Liver (tissue), 9 donors: Measurements from ENCODE around the gene SLC36A1. TPM values are rescaled to one million over a fixed set of nuclear protein-coding genes. Genes with fewer than 3 reads are reported as not detected.
"Not testable (repeated sequence)": the region's sequence is repeated elsewhere in the genome, so short reads cannot be mapped to it uniquely, and the experiment has no call there.

ENCODE experiments used
- DNase-seq: peaks from one replicate; pipeline ENCODE4 v3.0.0-alpha.2; 2017; ENCODE audit warnings: low spot score
- H3K27ac ChIP-seq, 2 donors: one replicate each; pipeline ENCODE4 v1.7.0; 2013; ENCODE audit warnings: inconsistent platforms in 2 of 2, low read length in 2 of 2, control low read depth in 1 of 2, low read depth in 1 of 2, mild to moderate bottlenecking in 1 of 2
- H3K27me3 ChIP-seq, 4 donors: one replicate each; pipeline versions ENCODE4 v1.6.1 to v1.7.0; 2013; ENCODE audit warnings: low read length in 3 of 4, inconsistent platforms in 1 of 4, mild to moderate bottlenecking in 1 of 4, moderate library complexity in 1 of 4; ENCODE audit not compliant: control insufficient read depth in 4 of 4, insufficient read depth in 4 of 4
- H3K36me3 ChIP-seq, 4 donors: one replicate each; pipeline versions ENCODE4 v1.6.1 to v1.7.0; 2013; ENCODE audit warnings: low read length in 3 of 4, mild to moderate bottlenecking in 3 of 4, low read depth in 1 of 4, moderate library complexity in 1 of 4; ENCODE audit not compliant: control insufficient read depth in 4 of 4, insufficient read depth in 3 of 4
- H3K4me1 ChIP-seq, 4 donors: one replicate each; pipeline versions ENCODE4 v1.6.1 to v1.7.0; 2013; ENCODE audit warnings: low read length in 3 of 4, mild to moderate bottlenecking in 3 of 4, moderate library complexity in 1 of 4; ENCODE audit not compliant: control insufficient read depth in 4 of 4, insufficient read depth in 4 of 4
- H3K4me3 ChIP-seq, 3 donors: one replicate each; pipeline versions ENCODE4 v1.6.1 to v1.7.0; 2013; ENCODE audit warnings: low read length in 3 of 3, control low read depth in 1 of 3, low read depth in 1 of 3, mild to moderate bottlenecking in 1 of 3
- H3K9ac ChIP-seq, 2 donors: one replicate each; pipeline ENCODE4 v1.7.0; 2013; ENCODE audit warnings: low read length in 2 of 2, mild to moderate bottlenecking in 2 of 2, moderate library complexity in 2 of 2, control low read depth in 1 of 2, low read depth in 1 of 2
- H3K9me3 ChIP-seq, 4 donors: one replicate each; pipeline versions ENCODE4 v1.6.1 to v1.7.0; 2013; ENCODE audit warnings: low read length in 3 of 4; ENCODE audit not compliant: control insufficient read depth in 4 of 4
- FOXA2 ChIP-seq: IDR thresholded peaks from 2 replicates; pipeline ENCODE4 v1.6.1; 2016; ENCODE audit warnings: antibody characterized with exemption
- GABPA ChIP-seq, 2 donors: IDR thresholded peaks in 1 of 2; conservative IDR thresholded peaks in 1 of 2; 2 replicates each; pipeline ENCODE4 v1.6.1; 2016; ENCODE audit warnings: antibody characterized with exemption in 2 of 2, mild to moderate bottlenecking in 1 of 2, moderate library complexity in 1 of 2
- HNF4A ChIP-seq, 2 donors: conservative IDR thresholded peaks; 2 replicates each; pipeline ENCODE4 v1.6.1; 2016; ENCODE audit warnings: antibody characterized with exemption in 2 of 2, mild to moderate bottlenecking in 2 of 2
- HNF4G ChIP-seq: IDR thresholded peaks from 2 replicates; pipeline ENCODE4 v1.6.1; 2016; ENCODE audit warnings: antibody characterized with exemption
- JUND ChIP-seq, 2 donors: IDR thresholded peaks; 2 replicates each; pipeline ENCODE4 v1.6.1; 2016; ENCODE audit warnings: antibody characterized with exemption in 2 of 2
- RAD21 ChIP-seq, 2 donors: IDR thresholded peaks; 2 replicates each; pipeline ENCODE4 v1.6.1; 2016; ENCODE audit warnings: antibody characterized with exemption in 2 of 2, mild to moderate bottlenecking in 2 of 2
- RXRA ChIP-seq, 2 donors: IDR thresholded peaks; 2 replicates each; pipeline ENCODE4 v1.6.1; 2017 to 2018; ENCODE audit warnings: antibody characterized with exemption in 2 of 2, mild to moderate bottlenecking in 1 of 2
- WGBS: extraction: QIAGEN DNeasy Blood & Tissue Kit; methylation state at CpG from one replicate; pipeline ENCODE4 v1.1.7; 2013; 5-methylcytosine and 5-hydroxymethylcytosine counted together
- polyA plus RNA-seq, 2 donors: library from polyadenylated mRNA; stranded (reverse) in 1 of 2; unstranded in 1 of 2; fragments of 200-250 nt in 1 of 2; fragments of >200 nt in 1 of 2; fragmentation: Nextera tagmentation in 1 of 2; extraction: Ambion mirVana in 1 of 2; gene quantifications; one replicate each; pipeline versions ENCODE4 v1.2.1 to v1.2.3, GENCODE V29; 2013 to 2015
- total RNA-seq, 2 donors: library from RNA; depleted of rRNA; stranded (reverse); fragments of >200 nt; gene quantifications; one replicate each; pipeline ENCODE4 v1.2.3, GENCODE V29; 2014
- TF ChIP-seq, protein P1 (sequence below): IDR thresholded peaks from 2 replicates; pipeline ENCODE4 v1.6.1; 2016; ENCODE audit warnings: antibody characterized with exemption, mild to moderate bottlenecking
- TF ChIP-seq, protein P2 (sequence below): IDR thresholded peaks from 2 replicates; pipeline ENCODE4 v1.6.1; 2016; ENCODE audit warnings: antibody characterized with exemption
- donor health status: healthy.
- donor health status: healthy.
- donor health status: healthy.
- donor health status: healthy.
- donor health status: healthy.

Gene SLC36A1
- total and polyA plus RNA-seq, 4 donors = 1.6 to 18.8 (median 3.4) TPM

DNA sequence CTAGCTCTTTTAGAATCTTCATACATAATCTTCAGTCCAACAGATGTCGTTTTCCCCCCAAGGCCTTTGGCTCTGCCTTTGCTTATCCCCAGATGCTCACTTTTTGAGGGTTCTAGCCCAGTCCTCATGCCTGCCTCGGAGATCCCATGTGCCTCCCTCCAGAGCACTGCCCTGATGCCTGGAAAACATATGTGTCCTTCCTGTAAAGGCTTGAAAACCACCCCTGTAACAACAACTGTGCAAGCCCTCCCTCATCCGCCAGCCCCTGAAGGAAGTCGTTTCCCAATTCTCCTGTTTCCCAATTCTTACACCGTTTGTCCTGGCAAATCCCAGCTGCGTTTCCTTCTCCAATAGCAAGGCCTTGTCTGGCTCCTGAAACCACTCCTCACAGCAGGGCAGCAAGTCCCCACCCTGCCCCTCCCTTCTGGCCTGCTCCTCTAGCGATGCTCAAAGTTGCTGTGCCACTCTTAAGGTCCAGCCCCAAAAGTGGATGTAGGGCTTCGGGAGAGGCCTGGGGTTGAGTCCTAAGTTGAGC is 52.2 kb downstream of the SLC36A1 start:
- no peaks in the 10 kb centered on the region for H3K9me3 ChIP-seq
- no peak overlapping the region for H3K27ac ChIP-seq
- H3K9ac ChIP-seq = no peak overlapping the region
- no peaks in the 10 kb centered on the region for H3K36me3 ChIP-seq
- H3K27me3 ChIP-seq = no peaks in the 10 kb centered on the region
- H3K4me1 ChIP-seq = no peaks in the 10 kb centered on the region
- no peak overlapping the region for H3K4me3 ChIP-seq
- TF ChIP-seq, protein P1, sequence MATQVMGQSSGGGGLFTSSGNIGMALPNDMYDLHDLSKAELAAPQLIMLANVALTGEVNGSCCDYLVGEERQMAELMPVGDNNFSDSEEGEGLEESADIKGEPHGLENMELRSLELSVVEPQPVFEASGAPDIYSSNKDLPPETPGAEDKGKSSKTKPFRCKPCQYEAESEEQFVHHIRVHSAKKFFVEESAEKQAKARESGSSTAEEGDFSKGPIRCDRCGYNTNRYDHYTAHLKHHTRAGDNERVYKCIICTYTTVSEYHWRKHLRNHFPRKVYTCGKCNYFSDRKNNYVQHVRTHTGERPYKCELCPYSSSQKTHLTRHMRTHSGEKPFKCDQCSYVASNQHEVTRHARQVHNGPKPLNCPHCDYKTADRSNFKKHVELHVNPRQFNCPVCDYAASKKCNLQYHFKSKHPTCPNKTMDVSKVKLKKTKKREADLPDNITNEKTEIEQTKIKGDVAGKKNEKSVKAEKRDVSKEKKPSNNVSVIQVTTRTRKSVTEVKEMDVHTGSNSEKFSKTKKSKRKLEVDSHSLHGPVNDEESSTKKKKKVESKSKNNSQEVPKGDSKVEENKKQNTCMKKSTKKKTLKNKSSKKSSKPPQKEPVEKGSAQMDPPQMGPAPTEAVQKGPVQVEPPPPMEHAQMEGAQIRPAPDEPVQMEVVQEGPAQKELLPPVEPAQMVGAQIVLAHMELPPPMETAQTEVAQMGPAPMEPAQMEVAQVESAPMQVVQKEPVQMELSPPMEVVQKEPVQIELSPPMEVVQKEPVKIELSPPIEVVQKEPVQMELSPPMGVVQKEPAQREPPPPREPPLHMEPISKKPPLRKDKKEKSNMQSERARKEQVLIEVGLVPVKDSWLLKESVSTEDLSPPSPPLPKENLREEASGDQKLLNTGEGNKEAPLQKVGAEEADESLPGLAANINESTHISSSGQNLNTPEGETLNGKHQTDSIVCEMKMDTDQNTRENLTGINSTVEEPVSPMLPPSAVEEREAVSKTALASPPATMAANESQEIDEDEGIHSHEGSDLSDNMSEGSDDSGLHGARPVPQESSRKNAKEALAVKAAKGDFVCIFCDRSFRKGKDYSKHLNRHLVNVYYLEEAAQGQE = no peak
- no peak for TF ChIP-seq JUND (IDR thresholded peaks at IDR 0.05)
- no peak for TF ChIP-seq HNF4G
- DNase-seq = no peak
- 76% methylated on average over 8 of the region's 8 CpGs for WGBS

DNA sequence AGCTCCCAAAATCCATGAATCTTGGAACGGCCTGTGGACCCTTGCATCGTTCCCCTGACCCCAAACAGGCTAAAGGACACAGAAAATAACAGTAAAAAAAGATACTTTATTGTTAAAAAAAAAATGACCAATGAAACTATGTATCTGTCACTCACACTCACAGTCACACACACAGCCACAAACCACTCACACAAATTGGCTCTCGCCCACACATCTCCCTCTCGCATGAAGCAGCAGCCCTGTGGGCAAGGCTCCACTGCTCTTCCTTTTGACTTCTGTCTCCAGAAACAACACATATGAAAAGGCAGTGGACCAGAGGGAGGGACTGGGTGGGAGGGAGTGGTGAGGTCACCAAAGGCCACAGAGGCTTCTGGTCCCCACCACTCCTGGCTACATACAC is 56.6 kb downstream of the SLC36A1 start:
- no peak for DNase-seq
- no peak overlapping the region for H3K9ac ChIP-seq
- TF ChIP-seq RXRA (IDR thresholded peaks at IDR 0.05) = no peak
- TF ChIP-seq RAD21 (IDR thresholded peaks at IDR 0.05) = no peak
- no peak for TF ChIP-seq FOXA2
- TF ChIP-seq HNF4G = no peak
- no peak for TF ChIP-seq GABPA (IDR thresholded peaks at IDR 0.05 in 1 of 2, conservative IDR thresholded peaks at IDR 0.05 in 1 of 2)
- no peak for TF ChIP-seq HNF4A (conservative IDR thresholded peaks at IDR 0.05)
- TF ChIP-seq, protein P2, sequence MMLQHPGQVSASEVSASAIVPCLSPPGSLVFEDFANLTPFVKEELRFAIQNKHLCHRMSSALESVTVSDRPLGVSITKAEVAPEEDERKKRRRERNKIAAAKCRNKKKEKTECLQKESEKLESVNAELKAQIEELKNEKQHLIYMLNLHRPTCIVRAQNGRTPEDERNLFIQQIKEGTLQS = no peak
- no peak overlapping the region for H3K27ac ChIP-seq
- no peaks in the 10 kb centered on the region for H3K4me1 ChIP-seq
- H3K36me3 ChIP-seq = peaks cover 0 to 2% (median 0%) of the 10 kb centered on the region in 4 donors
- H3K27me3 ChIP-seq = no peaks in the 10 kb centered on the region
- no peaks in the 10 kb centered on the region for H3K9me3 ChIP-seq
- WGBS = 91% methylated on average over 4 of the region's 4 CpGs
- no peak overlapping the region for H3K4me3 ChIP-seq

DNA sequence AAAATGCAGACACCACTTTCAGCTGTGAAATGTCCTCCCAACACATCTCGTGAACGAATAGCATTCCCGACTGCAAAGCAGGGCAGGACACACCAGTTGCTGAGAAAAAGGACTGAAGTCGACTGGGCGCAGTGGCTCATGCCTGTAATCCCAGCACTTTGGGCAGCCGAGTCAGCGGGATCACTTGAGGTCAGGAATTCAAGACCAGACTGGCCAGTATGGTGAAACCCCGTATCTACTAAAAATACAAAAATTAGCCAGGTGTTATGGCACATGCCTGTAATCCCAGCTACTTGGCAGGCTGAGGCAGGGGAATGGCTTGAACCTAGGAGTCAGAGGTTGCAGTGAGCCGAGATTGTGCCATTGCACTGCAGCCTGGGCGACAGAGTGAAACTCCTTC is 60.9 kb downstream of the SLC36A1 start:
- DNase-seq, H3K27ac ChIP-seq, H3K4me1 ChIP-seq, H3K36me3 ChIP-seq, H3K9me3 ChIP-seq, H3K9ac ChIP-seq, H3K4me3 ChIP-seq, H3K27me3 ChIP-seq: not testable (repeated sequence)
- WGBS = 92% methylated on average over 10 of the region's 10 CpGs

DNA sequence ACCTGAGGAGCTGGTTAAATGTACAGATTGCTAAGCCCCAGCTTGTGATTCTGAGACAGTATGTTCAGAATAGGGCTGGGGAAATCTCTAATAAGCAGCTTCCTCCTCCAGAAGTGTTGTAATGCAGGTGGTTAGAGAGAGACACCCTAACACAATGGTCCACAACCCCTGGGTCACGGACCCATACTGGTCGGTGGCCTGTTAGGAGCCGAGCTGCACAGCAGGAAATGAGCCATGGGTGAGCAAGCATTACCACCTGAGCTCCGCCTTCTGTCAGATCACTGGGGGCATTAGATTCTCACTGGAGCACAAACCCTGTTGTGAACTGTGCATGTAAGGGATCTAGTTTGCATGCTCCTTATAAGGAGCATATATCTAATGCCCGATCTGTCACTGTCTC is 61.8 kb downstream of the SLC36A1 start:
- Histone ChIP-seq H3K4me3 (no peak overlapping the region), H3K27ac (no peak overlapping the region), H3K27me3 (no peaks in the 10 kb centered on the region), H3K36me3 (peaks cover 0 to 2% (median 0%) of the 10 kb centered on the region in 4 donors), H3K4me1 (no peaks in the 10 kb centered on the region), H3K9ac (no peak overlapping the region), H3K9me3 (no peaks in the 10 kb centered on the region)
- TF ChIP-seq RAD21 (IDR thresholded peaks at IDR 0.05) = no peak
- DNase-seq = no peak
- 90% methylated on average over 5 of the region's 5 CpGs for WGBS
